ENCODE data around the gene HAAO.
A peak's percentile ranks its signal among the peaks of the same experiment; 100 is the strongest.

HAAO gene

GRCh38 chr2:42754021-42754775 is 38.2 kb downstream of the HAAO start:
- TF ChIP-seq SIN3A (IDR thresholded peaks at IDR 0.05; ENCODE audit: borderline replicate concordance, insufficient read depth, low read length) = no peak

GRCh38 chr2:42752816-42753813 is 39.3 kb downstream of the HAAO start:
- TF ChIP-seq POLR2AphosphoS5 (IDR thresholded peaks at IDR 0.05; ENCODE audit: low read depth, low read length) (no peak), FOXP2 (optimal IDR thresholded peaks at IDR 0.05; ENCODE audit: borderline replicate concordance, extremely low read depth, extremely low read length, insufficient read depth) (no peak), REST (IDR thresholded peaks at IDR 0.05; ENCODE audit: insufficient read depth in 1 of 2, low read depth in 2 of 2, low read length in 2 of 2) (no peak), TAF1 (IDR thresholded peaks at IDR 0.05; ENCODE audit: borderline replicate concordance, insufficient read depth, low read length) (no peak)

GRCh38 chr2:42752314-42752713 is 40.1 kb downstream of the HAAO start:
- no peak for TF ChIP-seq POLR2AphosphoS5 (IDR thresholded peaks at IDR 0.05; ENCODE audit: low read depth, low read length)
- no peak for TF ChIP-seq FOXP2 (optimal IDR thresholded peaks at IDR 0.05; ENCODE audit: borderline replicate concordance, extremely low read depth, extremely low read length, insufficient read depth)
- TF ChIP-seq SIN3A (IDR thresholded peaks at IDR 0.05; ENCODE audit: borderline replicate concordance, insufficient read depth, low read length) = no peak
- no peak for TF ChIP-seq REST (IDR thresholded peaks at IDR 0.05; ENCODE audit: insufficient read depth in 1 of 2, low read depth in 2 of 2, low read length in 2 of 2)
- no peak for TF ChIP-seq TAF1 (IDR thresholded peaks at IDR 0.05; ENCODE audit: borderline replicate concordance, insufficient read depth, low read length)

GRCh38 chr2:42748840-42749239 is 43.5 kb downstream of the HAAO start:
- TF ChIP-seq REST (IDR thresholded peaks at IDR 0.05; ENCODE audit: insufficient read depth in 1 of 2, low read depth in 2 of 2, low read length in 2 of 2) (peak in 1 of 2 experiments; percentile 72; a peak in 1 of 4 replicates), POLR2AphosphoS5 (IDR thresholded peaks at IDR 0.05; ENCODE audit: low read depth, low read length) (no peak)

- TF ChIP-seq SIN3A (IDR thresholded peaks at IDR 0.05; ENCODE audit: borderline replicate concordance, insufficient read depth, low read length) (no peak), FOXP2 (optimal IDR thresholded peaks at IDR 0.05; ENCODE audit: borderline replicate concordance, extremely low read depth, extremely low read length, insufficient read depth) (no peak), POLR2AphosphoS5 (IDR thresholded peaks at IDR 0.05; ENCODE audit: low read depth, low read length) (no peak), TAF1 (IDR thresholded peaks at IDR 0.05; ENCODE audit: borderline replicate concordance, insufficient read depth, low read length) (no peak), REST (IDR thresholded peaks at IDR 0.05; ENCODE audit: insufficient read depth in 1 of 2, low read depth in 2 of 2, low read length in 2 of 2) (no peak)
Measured at GRCh38 chr2:42747422-42747821, 45.0 kb downstream of the HAAO start.

Data from PFSK-1 (cell line).